Measurements from ENCODE around the gene TRAPPC8. TPM values are rescaled to one million over a fixed set of nuclear protein-coding genes. Genes with fewer than 3 reads are reported as not detected.
A peak's percentile ranks its signal among the peaks of the same experiment; 100 is the strongest.

Gene TRAPPC8
- total and polyA plus RNA-seq, 2 of the 13 experiments (the other 11 are each of a cell fraction or from before 2014, with no cell fraction given) = 34.6 to 50.8 TPM

GRCh38 chr18:31821545-31822171 lies 121.3 kb downstream of the TRAPPC8 start (continued):
- TF ChIP-seq KAT8 (CRISPR knock-in tag; IDR thresholded peaks at IDR 0.05) (0 out of 2 replicates have a peak, but pooled peaks have one; percentile 24), TEAD3 (CRISPR knock-in tag; optimal IDR thresholded peaks at IDR 0.05; ENCODE audit: borderline replicate concordance) (peak; percentile 12), CCAR2 (optimal IDR thresholded peaks at IDR 0.05; ENCODE audit: low read depth, low read length) (no peak), ELF3 (CRISPR knock-in tag; IDR thresholded peaks at IDR 0.05) (peak; percentile 26; the same call in 1 of the 2 replicates), FOXP1 (IDR thresholded peaks at IDR 0.05) (no peak), FOXP1 (CRISPR knock-in tag; IDR thresholded peaks at IDR 0.05) (no peak), PAXIP1 (CRISPR knock-in tag; conservative IDR thresholded peaks at IDR 0.05) (0 out of 2 replicates have a peak, but pooled peaks have one; percentile 30), HOXA3 (CRISPR knock-in tag; IDR thresholded peaks at IDR 0.05) (no peak), SRF (IDR thresholded peaks at IDR 0.05; ENCODE audit: low read depth, low read length) (0 out of 2 replicates have a peak, but pooled peaks have one; percentile 4), GTF2F1 (IDR thresholded peaks at IDR 0.05; ENCODE audit: low read length) (no peak), GFI1 (CRISPR knock-in tag; IDR thresholded peaks at IDR 0.05; ENCODE audit: borderline replicate concordance) (peak; percentile 69; the same call in 1 of the 2 replicates), SOX13 (IDR thresholded peaks at IDR 0.05) (no peak), SOX13 (CRISPR knock-in tag; conservative IDR thresholded peaks at IDR 0.05 in 1 of 2, IDR thresholded peaks at IDR 0.05 in 1 of 2) (0 out of 4 replicates have a peak, but pooled peaks of 1 of the 2 experiments have one; percentile 12), HNRNPK (IDR thresholded peaks at IDR 0.05; ENCODE audit: low read depth, low read length, poor library complexity, severe bottlenecking) (no peak)
